ENCODE results near the gene SUPT3H.

DNA sequence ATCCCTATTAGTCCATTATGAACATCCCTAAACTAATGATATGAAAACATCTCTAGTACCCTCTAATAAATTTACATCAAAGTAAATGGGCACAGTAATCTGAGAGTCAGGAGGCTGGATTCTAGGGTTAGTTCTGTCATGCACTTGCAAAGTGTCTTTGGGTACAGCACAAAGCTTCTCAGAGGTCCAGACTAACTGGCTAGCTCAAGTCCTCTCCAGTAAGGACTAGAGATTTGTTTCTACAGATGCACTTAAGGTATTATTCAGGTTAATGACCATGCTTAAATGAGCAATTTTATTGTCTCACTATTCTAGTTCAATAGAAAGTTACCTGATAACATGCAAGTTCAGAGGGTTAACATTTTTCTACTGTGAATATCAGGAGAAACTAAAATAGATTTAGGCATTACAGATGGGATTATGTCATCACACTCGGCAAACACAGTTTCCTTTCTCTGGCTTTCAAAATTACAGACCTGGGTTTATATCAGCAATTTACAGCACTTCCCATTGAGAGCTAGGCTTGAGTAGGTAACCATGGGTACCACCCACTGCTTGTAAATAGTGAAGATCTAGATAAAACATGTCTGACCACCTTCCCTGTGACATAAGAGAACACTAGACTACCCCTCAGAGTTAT is 452.5 kb downstream of the SUPT3H start:
- TF ChIP-seq, protein P1, sequence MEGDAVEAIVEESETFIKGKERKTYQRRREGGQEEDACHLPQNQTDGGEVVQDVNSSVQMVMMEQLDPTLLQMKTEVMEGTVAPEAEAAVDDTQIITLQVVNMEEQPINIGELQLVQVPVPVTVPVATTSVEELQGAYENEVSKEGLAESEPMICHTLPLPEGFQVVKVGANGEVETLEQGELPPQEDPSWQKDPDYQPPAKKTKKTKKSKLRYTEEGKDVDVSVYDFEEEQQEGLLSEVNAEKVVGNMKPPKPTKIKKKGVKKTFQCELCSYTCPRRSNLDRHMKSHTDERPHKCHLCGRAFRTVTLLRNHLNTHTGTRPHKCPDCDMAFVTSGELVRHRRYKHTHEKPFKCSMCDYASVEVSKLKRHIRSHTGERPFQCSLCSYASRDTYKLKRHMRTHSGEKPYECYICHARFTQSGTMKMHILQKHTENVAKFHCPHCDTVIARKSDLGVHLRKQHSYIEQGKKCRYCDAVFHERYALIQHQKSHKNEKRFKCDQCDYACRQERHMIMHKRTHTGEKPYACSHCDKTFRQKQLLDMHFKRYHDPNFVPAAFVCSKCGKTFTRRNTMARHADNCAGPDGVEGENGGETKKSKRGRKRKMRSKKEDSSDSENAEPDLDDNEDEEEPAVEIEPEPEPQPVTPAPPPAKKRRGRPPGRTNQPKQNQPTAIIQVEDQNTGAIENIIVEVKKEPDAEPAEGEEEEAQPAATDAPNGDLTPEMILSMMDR (IDR thresholded peaks at IDR 0.05), result no peak
- TF ChIP-seq POLR2A (IDR thresholded peaks at IDR 0.05) (no peak), EP300 (IDR thresholded peaks at IDR 0.05) (no peak), POLR2AphosphoS5 (IDR thresholded peaks at IDR 0.05) (no peak)
